GM12878 (cell line): ENCODE data around the gene ZNF860. TPM values are rescaled to one million over a fixed set of nuclear protein-coding genes. Genes with fewer than 3 reads are reported as not detected.

Experiments
- ATAC-seq: fragments of 200-7000 bp; cut with Tn5 transposase; 3 replicates; pipeline ENCODE4 v1.9.1; 2020; ENCODE audit warnings: mild to moderate bottlenecking, moderate library complexity
- BruUV-seq: library from RNA; stranded (reverse); fragments of 400-500 nt; replicated peaks from 2 replicates; lab custom pipeline; 2021; lab: Mats Ljungman, UMichigan
- CTCF ChIA-PET: fragments of 300-600 bp; sonication (Branson Sonifier 250); formaldehyde crosslinking; extraction: SDS; loops from one replicate; lab custom pipeline; 2021; ENCODE audit warnings: inconsistent platforms; lab: Yijun Ruan, JAX
- POLR2A ChIA-PET: fragments of 350-600 bp; formaldehyde crosslinking; extraction: SDS; loops from one replicate; lab custom pipeline; 2021; ENCODE audit warnings: inconsistent platforms; lab: Charles Lee
- RAD21 ChIA-PET: fragments of 300-600 bp; sonication (Branson Sonifier 250); formaldehyde crosslinking; loops from one replicate; lab custom pipeline; 2023; ENCODE audit warnings: antibody characterized with exemption; ENCODE audit not compliant: unreplicated experiment; lab: Charles Lee
- SMC1A ChIA-PET: fragments of 300-600 bp; sonication (Branson Sonifier 250); formaldehyde crosslinking; loops from one replicate; lab custom pipeline; 2023; ENCODE audit not compliant: unreplicated experiment, uncharacterized antibody; lab: Charles Lee
- DNase-seq: peaks from one replicate; pipeline ENCODE4 v3.0.0-alpha.2; 2011; ENCODE audit warnings: low read depth, low spot score
- FAIRE-seq: peaks from 3 replicates; lab custom pipeline; 2011; peaks lifted over from hg19 to GRCh38; lab: Jason Lieb, UNC
- H2AFZ ChIP-seq: 2 replicates; pipeline ENCODE4 v1.6.0; 2011; ENCODE audit warnings: low read depth, low read length, control low read depth; ENCODE audit not compliant: control insufficient read depth
- H3K27ac ChIP-seq: 2 replicates; pipeline ENCODE4 v1.5.1; 2011; ENCODE audit warnings: control low read depth; ENCODE audit not compliant: control insufficient read depth, insufficient read depth
- H3K27me3 ChIP-seq, 2 experiments: replicated peaks in 1 of 2; 2 replicates each; pipeline versions ENCODE4 v1.6.0 to v1.6.1; 2011; ENCODE audit warnings: low read length in 1 of 2; ENCODE audit not compliant: control insufficient read depth in 2 of 2, insufficient read depth in 2 of 2
- H3K36me3 ChIP-seq, 2 experiments: 2 replicates each; pipeline ENCODE4 v1.5.1; 2011; ENCODE audit warnings: low read length in 1 of 2; ENCODE audit not compliant: control insufficient read depth in 2 of 2, insufficient read depth in 2 of 2
- H3K4me1 ChIP-seq: 2 replicates; pipeline ENCODE4 v1.6.1; 2011; ENCODE audit warnings: mild to moderate bottlenecking, low read length, moderate library complexity, mixed read lengths; ENCODE audit not compliant: control insufficient read depth, insufficient read depth
- H3K4me2 ChIP-seq: 2 replicates; pipeline ENCODE4 v1.6.0; 2011; ENCODE audit warnings: control low read depth; ENCODE audit not compliant: control insufficient read depth, insufficient read depth
- H3K4me3 ChIP-seq: fragments of 200-600 bp; sonication (generic); 2 replicates; pipeline ENCODE4 v1.5.1; 2016
- H3K79me2 ChIP-seq: 2 replicates; pipeline ENCODE4 v1.6.0; 2011; ENCODE audit warnings: low read length; ENCODE audit not compliant: control insufficient read depth, insufficient read depth
- H3K9ac ChIP-seq: 2 replicates; pipeline ENCODE4 v1.8.0; 2011; ENCODE audit warnings: low read length, control low read depth, mixed read lengths; ENCODE audit not compliant: control insufficient read depth, insufficient read depth
- H3K9me3 ChIP-seq: replicated peaks from 3 replicates; pipeline ENCODE4 v1.5.1; 2011; ENCODE audit warnings: mild to moderate bottlenecking, low read length; ENCODE audit not compliant: control insufficient read depth, insufficient read depth
- H4K20me1 ChIP-seq: 2 replicates; pipeline ENCODE4 v1.6.0; 2011; ENCODE audit not compliant: control insufficient read depth, insufficient read depth
- CBX3 ChIP-seq: fragments of 200-600 bp; sonication (generic); IDR thresholded peaks from 2 replicates; pipeline ENCODE4 v1.6.1; 2016; ENCODE audit warnings: low read depth, borderline replicate concordance
- CHD2 ChIP-seq: IDR thresholded peaks from 2 replicates; pipeline ENCODE4 v1.6.1; 2011; ENCODE audit warnings: low read depth, low read length, improper control_type of control experiment, borderline replicate concordance
- ESRRA ChIP-seq: IDR thresholded peaks from 2 replicates; pipeline ENCODE4 v1.6.1; 2012; ENCODE audit warnings: mild to moderate bottlenecking, low read length, improper control_type of control experiment
- GATAD2B ChIP-seq: fragments of 450-650 bp; conservative IDR thresholded peaks from 2 replicates; pipeline ENCODE4 v1.6.1; 2017; ENCODE audit warnings: low read depth, mild to moderate bottlenecking, moderate library complexity
- MXI1 ChIP-seq: fragments of 150-350 bp; IDR thresholded peaks from 2 replicates; pipeline ENCODE4 v1.6.1; 2011; ENCODE audit warnings: low read depth, mild to moderate bottlenecking, inconsistent platforms, low read length, improper control_type of control experiment
- NR2C1 ChIP-seq: fragments of 450-650 bp; IDR thresholded peaks from 2 replicates; pipeline ENCODE4 v1.6.1; 2017; ENCODE audit warnings: antibody characterized with exemption, mild to moderate bottlenecking, moderate library complexity
- POLR2AphosphoS5 ChIP-seq: IDR thresholded peaks from 2 replicates; pipeline ENCODE4 v1.6.1; 2011; ENCODE audit warnings: mild to moderate bottlenecking, low read length, inconsistent platforms
- RFX5 ChIP-seq: IDR thresholded peaks from 2 replicates; pipeline ENCODE4 v1.6.1; 2011; ENCODE audit warnings: low read depth, low read length, improper control_type of control experiment
- SMC3 ChIP-seq: IDR thresholded peaks from 2 replicates; pipeline ENCODE4 v1.6.1; 2011; ENCODE audit warnings: low read length, improper control_type of control experiment, borderline replicate concordance
- TAF1 ChIP-seq: IDR thresholded peaks from 2 replicates; pipeline ENCODE4 v1.6.1; 2011; ENCODE audit warnings: mild to moderate bottlenecking, low read depth, low read length, borderline replicate concordance
- TCF7 ChIP-seq: IDR thresholded peaks from 2 replicates; pipeline ENCODE4 v1.6.1; 2014; ENCODE audit warnings: antibody characterized with exemption, borderline replicate concordance
- ZNF274 ChIP-seq: IDR thresholded peaks from one replicate; pipeline ENCODE4 v1.8.0; 2011; ENCODE audit not compliant: insufficient read length, insufficient read depth
- WGBS: methylation state at CpG from one replicate; pipeline ENCODE4 v1.1.6; 2016; ENCODE audit warnings: low lambda C conversion rate; ENCODE audit not compliant: insufficient replicate concordance, insufficient coverage; ENCODE audit errors: missing lambda C conversion rate; 5-methylcytosine and 5-hydroxymethylcytosine counted together
- in situ Hi-C: fragments of 300-500 bp; cut with MboI; formaldehyde crosslinking; loops from 9 replicates; pipeline ENCODE4 v1.14.3; 2018; ENCODE audit warnings: mixed read lengths
- intact Hi-C: fragments of 100-400 bp; cut with micrococcal nuclease; formaldehyde crosslinking; loops from one replicate; pipeline ENCODE4 v1.14.2; 2022; ENCODE audit not compliant: unreplicated experiment
- polyA plus RNA-seq, 11 experiments: library from polyadenylated mRNA; depleted of rRNA in 4 of 11; unstranded in 6 of 11; stranded (reverse) in 5 of 11; fragments of >200 nt; fragmentation: Nextera tagmentation in 4 of 11; fragmentation: Illumina TruSeq in 1 of 11; extraction: Ambion mirVana in 4 of 11; extraction: Trizol in 1 of 11; gene quantifications; 1 replicate in 1 of 11; 2 replicates in 10 of 11; pipeline versions ENCODE4 v1.2.1 to v1.2.3, GENCODE V29; 2011 to 2016; ENCODE audit warnings: inconsistent platforms in 2 of 11, missing spikeins in 2 of 11, low read depth in 1 of 11
- total RNA-seq, 4 experiments: library from RNA; depleted of rRNA in 3 of 4; stranded (reverse); fragments of >200 nt in 3 of 4; fragmentation: Illumina TruSeq in 1 of 4; extraction: Trizol in 1 of 4; gene quantifications; 2 replicates each; pipeline versions ENCODE4 v1.2.1 to v1.2.3, GENCODE V29; 2013 to 2021
- TF ChIP-seq, protein P1 (sequence below): fragments of 450-650 bp; IDR thresholded peaks from 2 replicates; pipeline ENCODE4 v1.6.1; 2016; ENCODE audit warnings: mild to moderate bottlenecking
- TF ChIP-seq, protein P2 (sequence below): IDR thresholded peaks from 2 replicates; pipeline ENCODE4 v1.6.1; 2011; ENCODE audit warnings: borderline replicate concordance, low read depth, mild to moderate bottlenecking, moderate library complexity, low read length; ENCODE audit not compliant: insufficient read depth, poor library complexity, severe bottlenecking
- TF ChIP-seq, protein P3 (sequence below): fragments of 150-350 bp; IDR thresholded peaks from 2 replicates; pipeline ENCODE4 v1.6.1; 2014; ENCODE audit warnings: mild to moderate bottlenecking, low read depth, low read length
- TF ChIP-seq, protein P4 (sequence below): fragments of 450-650 bp; IDR thresholded peaks from 2 replicates; pipeline ENCODE4 v1.6.1; 2017; ENCODE audit warnings: borderline replicate concordance
- TF ChIP-seq, protein P5 (sequence below): IDR thresholded peaks from 2 replicates; pipeline ENCODE4 v1.6.1; 2012; ENCODE audit warnings: low read depth, low read length, improper control_type of control experiment

Gene ZNF860
- total and polyA plus RNA-seq, 10 of the 15 experiments (the other 5 are each of a cell fraction or from before 2014, with no cell fraction given): not detected

DNA sequence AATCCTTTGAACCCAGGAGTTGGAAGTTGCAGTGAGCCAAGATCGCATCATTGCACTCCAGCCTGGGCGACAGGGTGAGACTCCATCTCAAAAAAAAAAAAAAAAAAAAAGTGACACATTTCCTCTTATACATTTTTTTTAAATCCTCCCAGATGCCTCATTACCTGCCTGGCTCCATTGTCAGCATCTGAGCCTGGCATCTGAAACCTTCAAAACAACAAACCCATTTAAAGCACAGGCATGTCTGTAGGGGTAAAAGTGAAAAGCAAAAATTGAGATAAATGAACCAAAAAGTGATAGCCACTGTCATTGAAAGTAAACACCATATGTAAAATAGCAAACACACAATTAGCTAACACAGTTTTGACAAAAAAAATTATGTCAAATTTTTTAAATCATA is 39.1 kb upstream of the ZNF860 start:
- ChIA-PET RAD21 (no interaction called here), CTCF (interaction anchor here (1.3 kb wide), 1 partner anchor 19 kb away, joined by 3 read pairs; no protein-coding TSS in a partner anchor), POLR2A (no interaction called here), SMC1A (no interaction called here)
- no CpG with 5 or more reads among the region's 2 CpGs for WGBS
- Histone ChIP-seq H3K4me3 (no peak overlapping the region), H4K20me1 (no peaks in the 10 kb centered on the region), H3K27me3 (peaks cover 0 to 3% of the 10 kb centered on the region in 2 experiments; a peak in 3 of 4 replicates), H3K79me2 (no peaks in the 10 kb centered on the region), H3K4me1 (no peaks in the 10 kb centered on the region), H2AFZ (no peak overlapping the region), H3K4me2 (no peak overlapping the region), H3K9ac (no peak overlapping the region), H3K9me3 (no peaks in the 10 kb centered on the region; the same call in 2 of the 3 replicates), H3K27ac (no peak overlapping the region), H3K36me3 (no peaks in the 10 kb centered on the region)
- BruUV-seq: no TSS peak
- intact Hi-C loops: no loop called here
- ATAC-seq (no peak), FAIRE-seq (no peak), DNase-seq (no peak)
- in situ Hi-C loops: no loop called here
- TF ChIP-seq, protein P1, sequence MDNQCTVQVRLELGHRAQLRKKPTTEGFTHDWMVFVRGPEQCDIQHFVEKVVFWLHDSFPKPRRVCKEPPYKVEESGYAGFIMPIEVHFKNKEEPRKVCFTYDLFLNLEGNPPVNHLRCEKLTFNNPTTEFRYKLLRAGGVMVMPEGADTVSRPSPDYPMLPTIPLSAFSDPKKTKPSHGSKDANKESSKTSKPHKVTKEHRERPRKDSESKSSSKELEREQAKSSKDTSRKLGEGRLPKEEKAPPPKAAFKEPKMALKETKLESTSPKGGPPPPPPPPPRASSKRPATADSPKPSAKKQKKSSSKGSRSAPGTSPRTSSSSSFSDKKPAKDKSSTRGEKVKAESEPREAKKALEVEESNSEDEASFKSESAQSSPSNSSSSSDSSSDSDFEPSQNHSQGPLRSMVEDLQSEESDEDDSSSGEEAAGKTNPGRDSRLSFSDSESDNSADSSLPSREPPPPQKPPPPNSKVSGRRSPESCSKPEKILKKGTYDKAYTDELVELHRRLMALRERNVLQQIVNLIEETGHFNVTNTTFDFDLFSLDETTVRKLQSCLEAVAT: no peak
- TF ChIP-seq ZNF274: no peak
- no peak for TF ChIP-seq CHD2
- no peak for TF ChIP-seq TCF7
- no peak for TF ChIP-seq MXI1
- TF ChIP-seq RFX5: no peak
- TF ChIP-seq, protein P2, sequence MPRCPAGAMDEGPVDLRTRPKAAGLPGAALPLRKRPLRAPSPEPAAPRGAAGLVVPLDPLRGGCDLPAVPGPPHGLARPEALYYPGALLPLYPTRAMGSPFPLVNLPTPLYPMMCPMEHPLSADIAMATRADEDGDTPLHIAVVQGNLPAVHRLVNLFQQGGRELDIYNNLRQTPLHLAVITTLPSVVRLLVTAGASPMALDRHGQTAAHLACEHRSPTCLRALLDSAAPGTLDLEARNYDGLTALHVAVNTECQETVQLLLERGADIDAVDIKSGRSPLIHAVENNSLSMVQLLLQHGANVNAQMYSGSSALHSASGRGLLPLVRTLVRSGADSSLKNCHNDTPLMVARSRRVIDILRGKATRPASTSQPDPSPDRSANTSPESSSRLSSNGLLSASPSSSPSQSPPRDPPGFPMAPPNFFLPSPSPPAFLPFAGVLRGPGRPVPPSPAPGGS: no peak
- TF ChIP-seq SMC3: no peak
- TF ChIP-seq, protein P3, sequence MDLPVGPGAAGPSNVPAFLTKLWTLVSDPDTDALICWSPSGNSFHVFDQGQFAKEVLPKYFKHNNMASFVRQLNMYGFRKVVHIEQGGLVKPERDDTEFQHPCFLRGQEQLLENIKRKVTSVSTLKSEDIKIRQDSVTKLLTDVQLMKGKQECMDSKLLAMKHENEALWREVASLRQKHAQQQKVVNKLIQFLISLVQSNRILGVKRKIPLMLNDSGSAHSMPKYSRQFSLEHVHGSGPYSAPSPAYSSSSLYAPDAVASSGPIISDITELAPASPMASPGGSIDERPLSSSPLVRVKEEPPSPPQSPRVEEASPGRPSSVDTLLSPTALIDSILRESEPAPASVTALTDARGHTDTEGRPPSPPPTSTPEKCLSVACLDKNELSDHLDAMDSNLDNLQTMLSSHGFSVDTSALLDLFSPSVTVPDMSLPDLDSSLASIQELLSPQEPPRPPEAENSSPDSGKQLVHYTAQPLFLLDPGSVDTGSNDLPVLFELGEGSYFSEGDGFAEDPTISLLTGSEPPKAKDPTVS: no peak
- TF ChIP-seq CBX3: no peak
- no peak for TF ChIP-seq NR2C1
- TF ChIP-seq, protein P4, sequence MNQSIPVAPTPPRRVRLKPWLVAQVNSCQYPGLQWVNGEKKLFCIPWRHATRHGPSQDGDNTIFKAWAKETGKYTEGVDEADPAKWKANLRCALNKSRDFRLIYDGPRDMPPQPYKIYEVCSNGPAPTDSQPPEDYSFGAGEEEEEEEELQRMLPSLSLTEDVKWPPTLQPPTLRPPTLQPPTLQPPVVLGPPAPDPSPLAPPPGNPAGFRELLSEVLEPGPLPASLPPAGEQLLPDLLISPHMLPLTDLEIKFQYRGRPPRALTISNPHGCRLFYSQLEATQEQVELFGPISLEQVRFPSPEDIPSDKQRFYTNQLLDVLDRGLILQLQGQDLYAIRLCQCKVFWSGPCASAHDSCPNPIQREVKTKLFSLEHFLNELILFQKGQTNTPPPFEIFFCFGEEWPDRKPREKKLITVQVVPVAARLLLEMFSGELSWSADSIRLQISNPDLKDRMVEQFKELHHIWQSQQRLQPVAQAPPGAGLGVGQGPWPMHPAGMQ: no peak
- TF ChIP-seq POLR2AphosphoS5: no peak
- TF ChIP-seq, protein P5, sequence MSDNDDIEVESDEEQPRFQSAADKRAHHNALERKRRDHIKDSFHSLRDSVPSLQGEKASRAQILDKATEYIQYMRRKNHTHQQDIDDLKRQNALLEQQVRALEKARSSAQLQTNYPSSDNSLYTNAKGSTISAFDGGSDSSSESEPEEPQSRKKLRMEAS: no peak
- TF ChIP-seq GATAD2B: no peak
- TF ChIP-seq TAF1: no peak
- no peak for TF ChIP-seq ESRRA
